Fibroblast of pulmonary artery (primary cell): Measurements from ENCODE around the gene EXT2.

Source experiments
- DNase-seq: peaks from one replicate; pipeline ENCODE4 v3.0.0-alpha.2; 2010; ENCODE audit warnings: low read depth
- H3K4me3 ChIP-seq: replicated peaks from 2 replicates; pipeline ENCODE4 v1.5.1; 2011; ENCODE audit warnings: low read depth, mild to moderate bottlenecking, control low read depth, low read length, moderate library complexity
- TF ChIP-seq, protein P1 (sequence below): IDR thresholded peaks from 2 replicates; pipeline ENCODE4 v1.5.1; 2011; ENCODE audit warnings: mild to moderate bottlenecking, control low read depth, low read length, inconsistent platforms; ENCODE audit errors: missing control alignments

EXT2 gene

DNA sequence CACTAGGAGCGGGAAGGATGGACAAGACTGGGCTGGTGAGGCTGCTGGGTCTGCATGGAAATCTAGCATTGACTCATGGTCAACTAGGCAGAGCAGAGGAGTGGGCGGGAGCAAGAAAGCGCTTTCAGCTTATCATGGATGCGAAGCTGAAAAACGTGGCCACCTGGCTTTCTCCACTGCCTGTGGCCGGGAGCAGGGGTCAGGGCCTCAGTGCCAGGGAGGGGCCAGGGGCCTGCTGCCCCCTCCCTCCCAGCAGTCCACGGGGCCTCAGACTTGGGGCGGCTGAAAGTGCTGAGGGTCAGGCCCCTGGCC, 168.9 kb downstream of the EXT2 start:
- no peak overlapping the region for H3K4me3 ChIP-seq
- TF ChIP-seq, protein P1, sequence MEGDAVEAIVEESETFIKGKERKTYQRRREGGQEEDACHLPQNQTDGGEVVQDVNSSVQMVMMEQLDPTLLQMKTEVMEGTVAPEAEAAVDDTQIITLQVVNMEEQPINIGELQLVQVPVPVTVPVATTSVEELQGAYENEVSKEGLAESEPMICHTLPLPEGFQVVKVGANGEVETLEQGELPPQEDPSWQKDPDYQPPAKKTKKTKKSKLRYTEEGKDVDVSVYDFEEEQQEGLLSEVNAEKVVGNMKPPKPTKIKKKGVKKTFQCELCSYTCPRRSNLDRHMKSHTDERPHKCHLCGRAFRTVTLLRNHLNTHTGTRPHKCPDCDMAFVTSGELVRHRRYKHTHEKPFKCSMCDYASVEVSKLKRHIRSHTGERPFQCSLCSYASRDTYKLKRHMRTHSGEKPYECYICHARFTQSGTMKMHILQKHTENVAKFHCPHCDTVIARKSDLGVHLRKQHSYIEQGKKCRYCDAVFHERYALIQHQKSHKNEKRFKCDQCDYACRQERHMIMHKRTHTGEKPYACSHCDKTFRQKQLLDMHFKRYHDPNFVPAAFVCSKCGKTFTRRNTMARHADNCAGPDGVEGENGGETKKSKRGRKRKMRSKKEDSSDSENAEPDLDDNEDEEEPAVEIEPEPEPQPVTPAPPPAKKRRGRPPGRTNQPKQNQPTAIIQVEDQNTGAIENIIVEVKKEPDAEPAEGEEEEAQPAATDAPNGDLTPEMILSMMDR, result no peak

GRCh38 chr11:44264761-44265160, 169.3 kb downstream of the EXT2 start:
- TF ChIP-seq, protein P1, result no peak
- H3K4me3 ChIP-seq, result no peak overlapping the region
- no peak for DNase-seq

More for the DNA sequence above, 168.9 kb downstream of the EXT2 start:
- no peak for DNase-seq

- no peak for DNase-seq
- no peak overlapping the region for H3K4me3 ChIP-seq
- TF ChIP-seq, protein P1, result no peak
Measured at GRCh38 chr11:44266056-44266780, 170.7 kb downstream of the EXT2 start.

DNA sequence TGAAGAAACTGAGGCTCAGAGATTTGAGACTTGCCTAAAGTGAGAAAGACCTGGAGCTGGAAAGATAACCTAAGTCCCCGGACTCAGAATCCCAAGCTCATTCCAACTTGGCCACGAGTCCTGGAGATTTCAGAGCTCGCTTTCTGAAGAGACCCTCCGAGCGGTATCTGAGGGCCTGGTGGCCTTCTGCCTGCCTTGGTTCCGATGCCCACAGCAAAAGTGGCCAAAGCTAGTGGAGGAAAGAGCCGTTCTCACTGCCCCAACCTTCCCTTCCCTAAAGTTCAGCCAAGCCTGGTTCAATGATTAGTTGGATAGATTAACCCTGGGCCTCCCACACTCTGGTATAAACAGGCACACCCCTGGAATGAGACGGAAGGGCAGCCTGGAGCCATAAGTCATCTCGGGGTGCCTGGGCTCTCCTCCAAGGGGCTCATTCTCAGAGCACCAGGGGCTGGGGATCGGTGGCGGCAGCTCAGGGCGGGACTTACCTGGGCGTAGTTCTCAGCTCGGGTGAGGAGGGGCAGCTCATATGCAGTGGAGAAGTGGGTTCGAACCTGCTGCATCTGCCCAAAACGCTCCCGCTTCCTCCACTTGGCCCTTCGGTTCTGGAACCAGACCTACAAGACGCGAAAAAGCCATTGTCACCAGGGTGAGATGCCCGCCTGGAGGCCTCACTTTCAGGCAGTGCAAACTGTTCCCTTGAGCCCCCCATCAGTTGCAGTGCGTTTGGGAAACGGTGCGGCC, 171.7 kb downstream of the EXT2 start:
- no peak for DNase-seq
- TF ChIP-seq, protein P1, result no peak
- no peak overlapping the region for H3K4me3 ChIP-seq

DNA sequence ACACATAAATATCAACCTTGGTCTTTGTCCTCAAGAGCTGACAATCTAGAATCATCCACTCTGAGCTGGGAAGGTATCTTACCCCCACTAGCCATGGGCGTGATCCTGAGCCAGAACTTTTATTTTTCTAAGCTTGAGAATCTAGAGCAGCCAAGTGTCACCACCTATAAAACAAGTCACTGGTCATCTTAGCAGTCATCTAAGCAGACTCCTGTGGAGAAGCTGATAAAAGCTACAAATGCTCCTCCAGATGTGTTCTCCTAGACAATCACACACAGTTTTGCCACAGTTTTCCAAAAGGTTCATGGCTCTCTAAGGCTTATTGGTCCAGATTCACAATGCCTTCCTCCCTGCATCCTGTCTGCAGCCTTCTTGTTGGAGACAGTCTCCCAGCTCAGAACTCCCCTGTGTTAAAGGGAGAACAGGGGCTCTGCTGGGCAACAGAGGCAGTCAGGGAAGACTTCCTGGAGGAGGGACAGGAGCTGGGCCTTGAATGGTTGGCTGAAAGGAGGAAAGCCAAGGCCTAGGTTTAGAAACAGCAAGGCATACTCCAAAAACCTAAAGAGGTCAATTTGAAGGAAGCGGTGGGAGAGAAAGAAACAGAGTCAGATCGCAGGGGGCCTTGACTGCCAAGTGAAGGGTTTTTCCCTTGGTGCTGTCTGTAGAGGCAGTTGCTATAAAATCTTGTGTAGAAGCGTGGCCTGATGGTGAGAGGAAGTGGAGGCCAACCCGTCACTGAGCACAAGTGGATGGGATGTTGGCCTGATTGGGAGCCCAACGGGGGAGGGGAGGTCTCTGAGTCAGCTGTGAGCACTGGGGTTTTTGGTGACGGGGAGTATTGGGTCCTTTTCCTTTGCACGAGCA, 172.5 kb downstream of the EXT2 start:
- no peak for DNase-seq

DNA sequence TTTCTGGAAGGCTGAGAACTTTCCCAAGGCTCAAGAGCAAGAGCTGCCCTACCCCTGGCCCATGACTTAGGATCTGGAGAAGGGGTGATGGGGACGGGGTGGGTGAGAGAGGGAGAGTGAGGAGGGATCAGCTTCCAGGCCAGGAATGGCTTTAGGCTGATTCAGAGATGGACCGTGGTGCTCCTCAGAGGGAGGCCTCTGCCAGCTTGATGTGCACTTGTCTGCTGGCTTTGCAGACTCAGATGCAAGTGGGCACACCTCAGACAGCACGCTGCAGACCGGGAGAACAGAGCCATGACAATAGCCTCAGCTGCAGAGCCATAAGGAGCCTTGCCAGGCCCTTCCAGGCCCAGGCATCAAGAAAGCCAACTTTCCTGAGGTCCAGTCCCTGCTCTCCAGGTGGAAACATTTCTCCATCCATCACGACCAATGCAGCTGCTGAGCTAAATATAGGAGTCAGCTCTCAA, 173.2 kb downstream of the EXT2 start:
- TF ChIP-seq, protein P1, result no peak
- H3K4me3 ChIP-seq, result no peak overlapping the region

More for the DNA sequence above, 172.5 kb downstream of the EXT2 start:
- no peak overlapping the region for H3K4me3 ChIP-seq
- TF ChIP-seq, protein P1, result no peak

More for the DNA sequence above, 173.2 kb downstream of the EXT2 start:
- no peak for DNase-seq
